OCI-LY3 (cell line): Measurements from ENCODE around the gene SLC6A20.

ENCODE experiments used
- CTCF ChIP-seq: fragments of 200-600, 300-600 bp; sonication (generic); IDR thresholded peaks from 2 replicates; pipeline ENCODE4 v1.5.1; 2014; ENCODE audit warnings: antibody characterized with exemption, low read length, low read depth
- EZH2phosphoT487 ChIP-seq: fragments of 200-600 bp; shearing (Covaris generic); IDR thresholded peaks from 2 replicates; pipeline ENCODE4 v1.6.1; 2018; ENCODE audit warnings: antibody characterized with exemption, mixed run types, low read depth

GRCh38 chr3:45793482-45794176, 2.7 kb downstream of the SLC6A20 start:
- TF ChIP-seq CTCF, result no peak
- TF ChIP-seq EZH2phosphoT487, result no peak
